ENCODE data around the gene CGB5. TPM values are rescaled to one million over a fixed set of nuclear protein-coding genes. Genes with fewer than 3 reads are reported as not detected.

The CGB5 gene
- total RNA-seq, 1 experiment from 2014 or later: not detected

GRCh38 chr19:49006905-49007304 lies 36.7 kb upstream of the CGB5 start:
- Mint-ChIP-seq H3K27me3 (ENCODE audit: insufficient read depth, unreplicated experiment) (no peaks in the 10 kb centered on the region), H3K27ac (ENCODE audit: unreplicated experiment) (no peak overlapping the region), H3K4me1 (ENCODE audit: low read depth, unreplicated experiment) (no peaks in the 10 kb centered on the region), H3K4me3 (ENCODE audit: unreplicated experiment) (no peak overlapping the region), H3K9me3 (ENCODE audit: unreplicated experiment) (no peaks in the 10 kb centered on the region), H3K36me3 (ENCODE audit: insufficient read depth, unreplicated experiment) (peaks cover 62% of the 10 kb centered on the region)
- Histone ChIP-seq H3K27me3 (replicated peaks; ENCODE audit: control insufficient read depth, insufficient read depth, low read length) (no peaks in the 10 kb centered on the region), H3K36me3 (ENCODE audit: control insufficient read depth, insufficient read depth, low read length) (peaks cover 1% of the 10 kb centered on the region; the same call in 1 of the 2 replicates), H3K4me1 (no peaks in the 10 kb centered on the region), H3K4me3 (ENCODE audit: low read depth, low read length) (no peak overlapping the region), H3K9me3 (no peaks in the 10 kb centered on the region)
- POLR2A ChIA-PET: no interaction called here
- no peak for TF ChIP-seq CTCF (IDR thresholded peaks at IDR 0.05; ENCODE audit: insufficient read depth in 1 of 2, low read depth in 1 of 2, low read length in 1 of 2, severe bottlenecking in 1 of 2, unreplicated experiment in 1 of 2)
- intact Hi-C loops (cut with micrococcal nuclease; ENCODE audit: unreplicated experiment): no loop called here
- BruUV-seq (replicated peaks): no TSS peak
- CTCF ChIA-PET: interaction anchor here (1.4 kb wide), 1 partner anchor 91 kb away, joined by 3 read pairs; no protein-coding TSS in a partner anchor
- DNase-seq: no peak

GRCh38 chr19:49009828-49010227 lies 33.8 kb upstream of the CGB5 start:
- ChIA-PET POLR2A (no interaction called here), CTCF (interaction anchor here (1.4 kb wide), 1 partner anchor 10 kb away, joined by 6 read pairs; no protein-coding TSS in a partner anchor)
- H3K4me1 ChIP-seq: no peaks in the 10 kb centered on the region

GRCh38 chr19:49010453-49010852 lies 33.2 kb upstream of the CGB5 start:
- peak overlapping the region; percentile 12 for H3K27ac Mint-ChIP-seq (ENCODE audit: unreplicated experiment)
- H3K27me3 ChIP-seq (replicated peaks; ENCODE audit: control insufficient read depth, insufficient read depth, low read length): no peaks in the 10 kb centered on the region
- ChIA-PET CTCF (interaction anchor here (0.6 kb wide), 1 partner anchor 1752 kb away, joined by 4 read pairs; no protein-coding TSS in a partner anchor), POLR2A (no interaction called here)
- BruUV-seq (replicated peaks): no TSS peak
- H3K9me3 ChIP-seq: no peaks in the 10 kb centered on the region
- no peak for DNase-seq
- H3K36me3 Mint-ChIP-seq (ENCODE audit: insufficient read depth, unreplicated experiment): peaks cover 42% of the 10 kb centered on the region
- no peak for TF ChIP-seq CTCF (IDR thresholded peaks at IDR 0.05; ENCODE audit: insufficient read depth in 1 of 2, low read depth in 1 of 2, low read length in 1 of 2, severe bottlenecking in 1 of 2, unreplicated experiment in 1 of 2)
- intact Hi-C loops (cut with micrococcal nuclease; ENCODE audit: unreplicated experiment): no loop called here
- H3K4me3 Mint-ChIP-seq (ENCODE audit: unreplicated experiment): no peak overlapping the region
- H3K4me1 ChIP-seq: no peaks in the 10 kb centered on the region
- H3K27me3 Mint-ChIP-seq (ENCODE audit: insufficient read depth, unreplicated experiment): no peaks in the 10 kb centered on the region
- H3K9me3 Mint-ChIP-seq (ENCODE audit: unreplicated experiment): no peaks in the 10 kb centered on the region
- H3K4me3 ChIP-seq (ENCODE audit: low read depth, low read length): no peak overlapping the region
- peaks cover 3% of the 10 kb centered on the region; the same call in 1 of the 2 replicates for H3K36me3 ChIP-seq (ENCODE audit: control insufficient read depth, insufficient read depth, low read length)
- no peaks in the 10 kb centered on the region for H3K4me1 Mint-ChIP-seq (ENCODE audit: low read depth, unreplicated experiment)

More at GRCh38 chr19:49009828-49010227, 33.8 kb upstream of the CGB5 start:
- peaks cover 1% of the 10 kb centered on the region; the same call in 1 of the 2 replicates for H3K36me3 ChIP-seq (ENCODE audit: control insufficient read depth, insufficient read depth, low read length)
- no peaks in the 10 kb centered on the region for H3K9me3 ChIP-seq
- H3K27me3 ChIP-seq (replicated peaks; ENCODE audit: control insufficient read depth, insufficient read depth, low read length): no peaks in the 10 kb centered on the region
- Mint-ChIP-seq H3K4me1 (ENCODE audit: low read depth, unreplicated experiment) (no peaks in the 10 kb centered on the region), H3K27ac (ENCODE audit: unreplicated experiment) (no peak overlapping the region), H3K4me3 (ENCODE audit: unreplicated experiment) (no peak overlapping the region), H3K27me3 (ENCODE audit: insufficient read depth, unreplicated experiment) (no peaks in the 10 kb centered on the region), H3K9me3 (ENCODE audit: unreplicated experiment) (no peaks in the 10 kb centered on the region), H3K36me3 (ENCODE audit: insufficient read depth, unreplicated experiment) (peaks cover 44% of the 10 kb centered on the region)
- BruUV-seq (replicated peaks): no TSS peak
- no peak for DNase-seq
- intact Hi-C loops (cut with micrococcal nuclease; ENCODE audit: unreplicated experiment): no loop called here
- H3K4me3 ChIP-seq (ENCODE audit: low read depth, low read length): no peak overlapping the region
- no peak for TF ChIP-seq CTCF (IDR thresholded peaks at IDR 0.05; ENCODE audit: insufficient read depth in 1 of 2, low read depth in 1 of 2, low read length in 1 of 2, severe bottlenecking in 1 of 2, unreplicated experiment in 1 of 2)
